ENCODE measurements around the gene MND1. TPM values are rescaled to one million over a fixed set of nuclear protein-coding genes. Genes with fewer than 3 reads are reported as not detected.

The MND1 gene, protein sequence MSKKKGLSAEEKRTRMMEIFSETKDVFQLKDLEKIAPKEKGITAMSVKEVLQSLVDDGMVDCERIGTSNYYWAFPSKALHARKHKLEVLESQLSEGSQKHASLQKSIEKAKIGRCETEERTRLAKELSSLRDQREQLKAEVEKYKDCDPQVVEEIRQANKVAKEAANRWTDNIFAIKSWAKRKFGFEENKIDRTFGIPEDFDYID
- total RNA-seq = 1.7 TPM

DNA sequence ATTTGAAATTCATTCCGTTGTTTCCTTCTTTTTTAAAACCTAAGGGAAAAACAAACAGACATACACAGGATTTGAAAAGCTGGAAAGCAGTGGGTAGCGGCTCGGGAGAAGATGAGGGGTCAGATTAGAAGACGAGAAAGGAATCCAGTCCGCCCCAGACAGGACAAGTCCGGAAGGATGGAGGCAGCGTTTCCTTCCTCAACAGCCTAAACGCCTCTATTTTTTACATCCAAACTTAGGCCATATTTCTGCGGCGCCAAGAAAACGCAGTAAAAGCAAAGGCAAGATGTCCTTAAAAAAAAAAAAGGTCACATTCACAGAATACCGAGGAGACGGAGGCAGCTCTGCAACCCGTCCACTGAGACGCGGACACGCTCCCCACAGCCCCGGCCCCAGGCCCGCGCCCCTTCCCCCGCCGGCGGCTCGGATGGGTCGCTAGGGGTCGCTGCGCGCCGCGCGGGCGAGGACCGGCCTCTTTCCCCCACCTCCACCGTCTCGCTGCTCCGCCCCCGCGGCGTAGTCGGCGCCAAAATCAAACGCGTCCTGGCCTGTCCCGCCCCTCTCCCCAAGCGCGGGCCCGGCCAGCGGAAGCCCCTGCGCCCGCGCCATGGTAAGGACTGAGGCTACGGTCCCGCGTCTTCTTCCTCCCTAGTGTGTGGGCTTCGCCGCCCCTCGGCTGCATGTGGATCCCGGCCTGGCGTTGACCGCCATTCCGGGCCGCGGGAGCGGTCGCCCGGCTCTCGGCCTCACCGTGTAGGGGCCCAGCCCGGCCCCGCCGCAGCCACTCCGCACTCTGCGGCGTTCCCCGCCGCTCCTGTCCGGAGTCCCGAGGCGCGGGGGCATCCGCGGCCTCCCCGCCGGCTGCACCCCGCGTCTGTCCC, at the start of gene MND1:
Gene MND1, plus strand, starts transcription at position 558 of the 881 bp plus-strand sequence. Its CDS starts 50 bp downstream, at position 608.
- DNase-seq (ENCODE audit: low spot score) = peak; percentile 81

DNA sequence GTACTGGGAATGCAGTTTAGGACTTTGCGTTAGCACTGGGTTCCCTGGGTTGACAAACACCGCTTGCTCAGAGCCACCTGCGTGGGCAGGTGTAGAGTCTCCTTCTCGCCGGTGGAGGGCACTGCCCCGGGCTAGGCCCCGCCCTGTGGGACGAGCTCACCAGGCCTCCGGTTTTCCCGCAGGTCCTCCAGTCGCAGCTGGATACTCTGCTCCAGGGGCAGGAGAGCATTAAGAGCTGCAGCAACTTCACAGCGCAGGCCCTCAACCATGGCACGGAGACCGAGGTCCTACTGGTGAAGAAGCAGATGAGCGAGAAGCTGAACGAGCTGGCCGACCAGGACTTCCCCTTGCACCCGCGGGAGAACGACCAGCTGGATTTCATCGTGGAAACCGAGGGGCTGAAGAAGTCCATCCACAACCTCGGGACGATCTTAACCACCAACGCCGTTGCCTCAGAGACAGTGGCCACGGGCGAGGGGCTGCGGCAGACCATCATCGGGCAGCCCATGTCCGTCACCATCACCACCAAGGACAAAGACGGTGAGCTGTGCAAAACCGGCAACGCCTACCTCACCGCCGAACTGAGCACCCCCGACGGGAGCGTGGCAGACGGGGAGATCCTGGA, 49.2 kb upstream of the MND1 start:
- no peak for DNase-seq (ENCODE audit: low spot score)

DNA sequence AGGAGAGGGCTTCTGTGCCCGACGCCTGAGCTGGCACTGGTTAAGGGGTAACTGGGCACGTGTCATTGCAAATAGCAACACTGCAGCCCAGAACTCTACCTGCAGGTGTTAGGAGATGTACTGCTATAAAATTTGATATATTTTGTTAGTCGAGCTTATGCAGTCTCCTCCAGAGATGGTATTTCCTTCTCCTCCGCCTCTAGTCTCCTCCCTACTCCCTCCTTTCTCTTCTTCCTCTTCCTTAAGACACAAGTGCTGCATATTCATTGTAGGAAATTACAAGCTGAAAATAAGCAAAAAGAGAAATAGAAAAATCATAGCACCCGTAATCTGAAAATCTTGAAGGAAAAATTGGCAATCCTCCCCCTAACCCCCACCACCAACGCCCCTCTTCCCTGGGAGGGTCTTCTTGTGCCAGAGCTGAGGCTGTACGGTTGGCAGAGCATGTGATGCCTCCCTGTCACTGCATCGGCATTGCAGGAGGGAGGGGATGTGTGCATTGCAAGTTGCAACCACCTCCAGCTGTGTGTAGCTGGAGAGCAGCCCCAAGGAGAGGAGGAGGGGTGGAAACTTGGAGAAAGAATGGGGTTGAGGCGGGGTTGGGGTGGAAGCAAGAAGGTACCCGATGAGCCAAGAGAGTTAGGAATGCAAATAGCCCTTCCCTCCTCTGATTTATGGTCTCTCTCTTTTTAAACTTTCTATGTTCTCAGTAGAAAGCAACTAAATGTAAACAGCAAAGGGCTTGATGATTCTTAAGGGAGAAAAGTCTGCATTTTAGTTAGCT, 48.3 kb upstream of the MND1 start:
- no peak for DNase-seq (ENCODE audit: low spot score)

DNA sequence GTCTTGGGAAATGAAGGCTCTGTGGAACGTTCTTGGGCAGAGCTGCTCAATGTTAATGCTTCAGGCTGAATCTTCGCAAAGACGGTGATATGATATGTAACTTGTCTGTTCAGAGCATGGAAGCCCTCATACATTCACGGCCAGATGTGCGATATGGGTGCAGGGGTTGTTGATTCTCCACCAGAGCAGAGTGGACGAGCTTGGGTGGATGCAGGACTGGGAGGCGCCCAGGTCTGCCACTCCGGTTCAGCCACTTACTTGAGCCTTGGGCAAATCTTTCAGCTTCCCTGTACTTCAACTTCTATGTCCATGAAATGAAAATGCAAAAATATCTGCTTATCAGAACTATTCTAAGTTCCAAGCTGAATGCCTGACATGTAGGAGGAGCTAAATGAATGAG, 47.4 kb upstream of the MND1 start:
- no peak for DNase-seq (ENCODE audit: low spot score)

DNA sequence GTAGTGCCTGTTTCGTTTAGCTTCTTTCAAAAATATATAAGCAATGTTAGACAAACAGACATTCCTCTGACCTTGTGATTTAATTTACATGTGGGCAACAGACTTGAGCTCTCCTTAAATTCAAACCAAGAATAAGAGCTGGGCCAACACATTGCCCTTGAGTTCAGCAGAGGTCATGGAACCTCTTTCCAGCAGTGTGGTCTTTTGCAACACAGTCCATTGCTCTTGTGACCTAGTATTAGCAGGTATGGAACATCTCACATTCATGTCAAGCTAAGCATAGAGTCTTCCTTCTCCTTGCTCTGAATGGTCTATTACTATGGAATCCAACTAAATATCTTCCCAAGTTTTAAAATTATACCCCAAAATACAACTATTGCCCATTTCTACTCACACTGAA, 33.7 kb upstream of the MND1 start:
- DNase-seq (ENCODE audit: low spot score) = no peak

DNA sequence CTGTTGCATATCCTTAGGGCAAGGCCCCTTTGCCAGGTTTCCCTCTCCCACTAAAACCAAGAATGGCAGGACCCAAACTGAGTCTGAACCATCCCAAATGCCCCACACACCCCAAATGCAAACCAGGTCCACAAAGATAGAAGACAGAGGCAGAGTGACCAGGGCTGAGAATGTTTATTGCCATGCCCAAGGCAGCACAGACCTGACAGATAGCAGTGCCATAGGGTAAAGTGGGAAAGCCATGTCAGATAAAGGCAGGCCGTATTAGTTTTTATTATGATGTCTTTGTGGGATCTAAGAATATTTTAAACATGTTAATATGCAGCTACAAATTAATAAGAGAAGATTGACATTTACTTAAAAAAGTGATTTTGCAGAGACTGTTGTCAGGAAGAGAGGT, 29.6 kb upstream of the MND1 start:
- DNase-seq (ENCODE audit: low spot score) = no peak

DNA sequence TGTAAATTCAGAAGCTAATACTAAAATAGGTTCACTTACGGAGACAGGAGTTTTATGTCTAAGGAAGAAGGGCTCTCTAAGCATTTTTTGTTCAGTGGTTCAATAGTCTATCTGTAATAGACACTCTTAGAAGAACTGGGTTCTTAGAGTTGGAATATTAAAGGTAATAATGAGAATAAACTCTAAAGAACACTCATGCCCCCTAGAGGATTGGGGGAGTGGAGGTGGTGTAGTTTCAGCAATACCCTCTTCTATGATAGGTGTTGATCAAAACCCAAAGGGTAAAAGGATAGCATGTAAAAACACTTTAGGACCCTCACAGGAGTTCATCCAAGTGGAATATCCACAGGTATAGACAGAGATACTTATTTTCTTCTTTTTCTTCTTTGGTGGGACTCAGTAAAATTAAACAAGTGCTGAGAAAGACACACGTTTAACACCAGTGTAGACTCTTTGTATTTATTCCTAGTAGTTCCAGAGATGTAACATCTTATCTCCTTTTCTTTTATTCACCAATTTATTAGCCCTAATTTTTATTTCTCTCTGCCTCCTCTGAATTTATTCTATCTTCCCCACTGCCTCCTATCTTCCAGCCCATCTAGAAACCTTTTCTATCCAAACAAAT, 25.7 kb upstream of the MND1 start:
- DNase-seq (ENCODE audit: low spot score) = no peak

DNA sequence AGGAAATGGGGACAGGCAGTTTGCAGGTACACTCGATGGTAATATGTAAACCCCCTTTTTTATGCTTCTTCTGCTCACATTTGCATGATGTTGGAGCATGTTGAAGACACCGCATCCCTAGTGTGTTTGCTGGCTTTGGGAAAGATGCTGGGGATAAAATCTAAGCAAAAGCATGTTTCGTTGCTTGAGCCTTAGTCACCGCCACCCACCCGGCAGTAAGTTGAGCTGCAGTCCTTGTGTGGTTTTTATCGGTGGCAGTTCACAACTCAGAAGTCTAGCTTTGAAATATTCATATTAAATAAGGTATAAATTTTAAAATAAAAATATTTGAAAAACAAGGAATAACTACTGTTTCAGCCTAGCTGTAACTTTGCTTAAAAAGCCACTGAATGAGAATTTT, 21.7 kb upstream of the MND1 start:
- DNase-seq (ENCODE audit: low spot score) = no peak

DNA sequence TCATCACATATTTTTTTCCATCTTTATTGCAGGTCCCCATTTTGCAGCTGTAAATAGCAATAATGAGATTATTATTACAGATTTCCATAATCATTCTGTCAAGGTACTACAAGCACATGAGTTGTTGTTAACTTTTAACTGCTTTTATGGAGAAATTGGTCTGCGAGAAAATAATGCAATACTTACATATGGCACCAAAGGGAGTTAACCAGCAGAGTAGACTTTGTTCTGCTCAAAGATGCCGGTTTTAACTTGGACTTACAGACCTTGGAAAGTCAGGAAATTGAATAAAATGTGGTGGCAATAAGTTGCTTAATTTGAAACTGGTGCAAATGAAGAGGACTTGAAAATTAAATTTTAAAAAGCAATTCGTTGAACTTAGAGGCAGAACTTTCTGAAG, 20.4 kb upstream of the MND1 start:
- DNase-seq (ENCODE audit: low spot score) = no peak

DNA sequence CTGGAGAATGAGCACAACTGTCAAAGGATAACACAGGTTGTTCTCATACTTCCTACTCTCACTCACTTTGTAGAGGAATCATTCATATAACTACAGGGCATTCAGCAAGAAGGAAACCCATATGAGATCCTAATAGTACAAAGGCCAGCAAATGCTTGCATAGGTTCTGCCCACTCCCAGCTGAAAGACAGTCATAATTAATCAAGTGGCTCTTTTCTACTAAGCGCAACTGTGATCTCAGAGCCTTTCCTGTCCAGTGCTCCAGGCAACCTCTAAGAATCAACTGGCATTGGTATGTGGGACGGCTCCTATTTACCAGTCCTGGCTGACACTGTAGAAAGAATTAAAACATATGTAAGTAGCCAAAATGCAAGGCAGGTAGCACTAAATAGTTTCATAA, 18.9 kb upstream of the MND1 start:
- no peak for DNase-seq (ENCODE audit: low spot score)

DNA sequence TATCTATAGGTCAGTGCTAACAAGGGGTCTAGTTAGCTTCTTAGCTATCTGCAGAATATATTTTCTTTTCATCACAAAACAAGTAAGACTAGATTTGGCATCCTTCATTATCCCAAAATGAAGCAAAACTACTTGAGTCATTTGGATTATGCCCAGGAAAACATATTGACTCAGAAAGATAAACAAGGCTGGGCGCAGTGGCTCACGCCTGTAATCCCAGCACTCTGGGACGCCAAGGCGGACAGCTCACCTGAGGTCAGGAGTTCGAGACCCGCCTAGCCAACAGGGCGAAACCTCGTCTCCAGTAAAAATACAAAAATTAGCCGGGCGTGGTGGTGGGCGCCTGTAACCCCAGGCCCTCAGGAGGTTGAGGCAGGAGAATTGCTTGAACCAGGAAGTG, 18.0 kb upstream of the MND1 start:
- no peak for DNase-seq (ENCODE audit: low spot score)

DNA sequence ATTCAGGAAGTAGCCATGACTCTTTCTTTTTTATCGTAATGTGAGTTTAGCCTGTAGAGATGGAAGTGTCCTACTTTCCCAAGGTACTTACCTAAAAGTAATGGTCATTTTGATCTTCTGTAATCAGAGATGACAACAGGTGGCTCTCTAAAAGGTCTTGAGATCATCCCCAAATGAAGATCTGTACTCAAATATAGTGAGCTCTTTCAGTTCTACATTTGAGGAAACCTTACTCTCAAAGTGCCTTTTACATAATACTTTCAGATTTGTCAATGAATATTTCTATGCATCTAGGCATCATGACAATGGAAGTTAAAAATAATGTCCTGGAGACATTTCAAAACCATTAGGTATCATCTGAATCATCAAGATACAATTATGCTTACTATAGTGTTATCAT, 17.2 kb upstream of the MND1 start:
- no peak for DNase-seq (ENCODE audit: low spot score)

DNA sequence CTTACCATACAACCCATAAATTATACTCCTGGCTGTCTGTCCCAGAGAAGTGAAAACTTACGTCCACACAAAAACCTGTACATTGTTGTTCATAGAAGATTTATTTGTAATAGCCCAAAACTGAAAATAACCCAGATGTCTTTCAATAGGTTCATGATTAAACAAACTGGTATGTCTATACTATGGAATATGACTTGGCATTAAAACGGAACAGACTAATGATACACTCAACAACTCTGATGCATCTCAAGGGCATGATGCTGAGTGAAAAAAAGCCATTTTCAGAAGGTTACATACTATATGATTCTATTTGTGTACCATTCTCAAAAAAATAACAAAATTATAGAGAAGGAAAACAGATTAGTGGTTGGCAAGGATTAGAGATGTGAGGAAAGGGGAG, 11.6 kb upstream of the MND1 start:
- no peak for DNase-seq (ENCODE audit: low spot score)

DNA sequence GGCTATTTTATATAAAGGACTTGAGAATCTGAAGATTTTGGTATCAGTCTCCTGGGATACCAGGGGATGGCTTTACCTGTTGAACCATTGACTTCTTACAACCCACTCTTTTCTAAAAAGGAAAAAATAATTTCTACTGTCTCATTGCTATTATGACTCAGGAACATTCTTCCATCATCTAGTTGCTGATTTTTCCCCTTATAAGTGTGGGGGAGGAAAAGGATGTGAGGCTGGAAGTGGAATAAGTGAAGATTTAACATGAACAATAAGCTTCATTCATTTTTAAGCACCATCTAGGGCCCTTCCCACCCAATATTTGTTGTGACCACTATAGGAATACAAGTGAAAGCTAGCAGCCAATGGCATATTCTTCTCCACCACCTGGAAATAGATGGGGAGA, 10.6 kb upstream of the MND1 start:
- no peak for DNase-seq (ENCODE audit: low spot score)

DNA sequence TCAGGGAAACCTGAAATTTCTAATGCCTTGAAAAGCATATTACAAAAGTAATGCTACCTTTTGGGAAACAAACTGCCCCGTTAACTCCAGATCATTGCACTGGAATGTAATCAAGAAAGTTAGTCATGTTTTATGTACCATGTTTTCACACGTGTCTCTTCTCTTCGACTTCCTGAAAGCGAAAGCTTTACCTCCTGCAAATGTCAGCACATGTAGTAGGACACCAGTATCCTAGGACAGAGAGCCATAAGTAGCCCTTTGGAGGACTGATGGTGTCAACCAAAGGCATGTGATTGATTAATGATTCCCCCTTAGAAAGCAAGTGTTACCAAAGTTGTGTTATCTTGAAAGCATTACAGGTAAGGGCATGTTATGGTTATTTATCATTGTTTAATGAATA, 8.8 kb upstream of the MND1 start:
- DNase-seq (ENCODE audit: low spot score) = no peak

DNA sequence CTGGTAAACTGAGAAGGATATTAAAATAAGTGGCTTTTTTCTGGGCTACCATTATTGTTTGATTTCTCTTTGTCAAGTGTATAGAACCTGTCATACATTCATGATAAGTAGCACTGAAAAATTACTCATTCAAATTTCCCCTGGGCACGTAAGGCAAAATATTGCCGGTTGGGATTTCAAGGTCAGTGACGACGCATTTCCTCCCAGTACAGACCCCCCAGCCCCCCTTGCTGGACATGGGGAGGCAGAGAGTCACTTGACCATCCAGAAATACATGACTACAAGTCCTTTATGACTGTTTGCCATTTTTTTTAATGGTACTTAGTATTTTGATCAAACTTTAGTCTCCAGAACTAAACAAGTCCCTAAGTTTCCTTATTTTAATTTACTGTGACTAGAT, 6.8 kb upstream of the MND1 start:
- DNase-seq (ENCODE audit: low spot score) = no peak

DNA sequence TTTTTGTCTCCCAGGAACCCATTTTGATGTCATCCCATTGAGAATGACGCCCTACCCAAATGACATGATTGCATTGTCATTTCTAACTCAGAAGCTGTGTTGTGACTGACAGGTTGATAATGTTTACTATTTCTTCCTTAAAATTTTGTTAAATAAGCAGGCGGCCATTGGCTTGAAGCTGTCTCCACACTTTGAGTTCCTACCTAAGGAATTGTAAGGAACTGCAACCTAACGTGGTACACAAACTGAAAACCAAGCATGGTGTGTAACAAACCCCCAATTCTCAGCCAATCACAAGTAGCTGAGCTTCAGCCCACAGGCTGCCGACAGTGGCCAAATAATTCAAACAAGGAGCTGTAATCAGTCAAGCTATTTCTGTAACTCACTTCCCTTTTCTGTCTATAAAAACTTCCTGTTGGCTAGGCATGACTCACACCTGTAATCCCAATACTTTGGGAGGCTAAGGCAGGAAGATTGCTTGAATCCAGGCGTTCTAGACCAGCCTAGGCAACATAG, 2.9 kb upstream of the MND1 start:
- DNase-seq (ENCODE audit: low spot score) = no peak

DNA sequence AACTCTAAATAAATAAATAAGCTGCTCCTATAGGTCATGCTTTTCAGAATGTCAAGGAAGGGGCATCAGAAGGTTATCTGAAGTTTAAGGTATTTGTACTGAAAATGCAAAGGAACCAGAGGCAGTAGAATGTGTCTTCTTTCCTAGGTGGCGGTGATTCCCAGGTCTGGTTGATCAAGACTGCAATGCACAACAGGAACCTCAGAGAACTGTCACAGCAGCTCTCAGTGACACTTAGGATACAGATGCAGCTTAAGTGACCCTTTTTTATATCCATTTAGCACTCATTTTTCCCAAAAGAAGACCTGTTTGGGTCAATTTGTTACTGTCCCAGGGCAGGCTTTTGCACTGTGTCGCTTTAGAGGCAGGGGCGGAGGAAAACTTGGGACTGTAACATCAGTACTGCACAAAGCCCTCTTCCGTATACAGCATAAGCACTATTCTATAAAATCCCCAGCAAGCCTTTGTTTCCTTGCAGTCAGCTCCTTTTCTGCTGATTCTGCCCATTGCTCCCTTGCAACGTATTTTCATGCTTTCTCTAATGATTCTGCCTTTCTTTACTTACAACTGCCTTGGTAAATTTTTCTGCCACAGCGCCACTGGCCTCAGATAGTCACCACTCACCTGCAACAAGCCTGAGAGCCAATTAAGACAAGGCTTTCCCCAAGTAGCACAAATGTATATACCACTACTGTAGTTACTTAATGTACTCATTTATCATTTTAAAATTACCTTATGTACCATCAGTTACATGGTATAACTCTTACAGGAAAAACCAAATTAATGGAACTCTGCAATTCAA, 1.5 kb upstream of the MND1 start:
- no peak for DNase-seq (ENCODE audit: low spot score)

DNA sequence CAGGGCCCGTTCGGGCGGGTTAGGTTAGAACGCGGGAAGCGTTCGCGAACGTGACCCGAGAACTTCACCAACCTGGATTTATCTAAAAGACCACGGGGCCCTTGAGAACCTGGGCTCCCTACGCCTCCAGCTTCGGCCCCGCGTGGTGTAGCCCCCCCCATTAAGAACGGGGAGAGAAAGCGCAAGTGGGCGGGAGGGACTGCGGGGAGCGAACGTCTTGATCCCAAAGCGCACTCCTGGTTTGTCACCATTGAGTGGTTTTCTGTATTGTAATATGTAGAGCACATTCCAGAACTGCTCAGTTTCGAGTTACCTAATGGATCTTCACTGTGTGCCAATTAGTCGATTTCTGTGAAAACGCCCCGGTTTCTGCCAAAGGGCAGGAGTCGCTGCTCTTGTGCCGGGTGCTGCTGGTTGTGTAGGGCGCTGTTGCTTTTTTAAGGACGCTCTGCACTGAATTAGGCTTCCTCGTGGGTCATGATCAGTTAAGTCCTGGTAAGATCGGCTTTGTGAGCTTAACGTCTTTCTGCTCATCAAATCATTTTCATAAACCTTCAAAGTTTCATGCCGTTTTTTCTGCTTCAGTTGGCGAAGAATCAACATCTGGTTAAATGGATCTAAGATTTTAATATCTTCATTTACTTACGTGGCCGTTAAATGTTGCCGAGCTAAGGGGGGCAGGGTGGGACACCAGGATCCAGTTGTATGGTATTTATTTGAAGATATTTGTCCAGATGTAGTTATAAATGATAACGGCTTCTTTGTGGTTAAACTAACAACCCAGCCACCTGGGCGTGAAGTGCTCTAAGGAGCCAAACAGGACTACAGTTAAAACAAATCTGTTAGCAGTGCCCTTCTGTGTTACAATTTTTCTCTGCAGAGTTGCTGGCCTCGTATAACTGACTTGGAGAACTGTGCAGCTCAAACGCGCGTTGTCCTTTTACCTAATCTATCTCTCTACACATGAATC, 809 bp downstream of the MND1 start:
- no peak for DNase-seq (ENCODE audit: low spot score)

DNA sequence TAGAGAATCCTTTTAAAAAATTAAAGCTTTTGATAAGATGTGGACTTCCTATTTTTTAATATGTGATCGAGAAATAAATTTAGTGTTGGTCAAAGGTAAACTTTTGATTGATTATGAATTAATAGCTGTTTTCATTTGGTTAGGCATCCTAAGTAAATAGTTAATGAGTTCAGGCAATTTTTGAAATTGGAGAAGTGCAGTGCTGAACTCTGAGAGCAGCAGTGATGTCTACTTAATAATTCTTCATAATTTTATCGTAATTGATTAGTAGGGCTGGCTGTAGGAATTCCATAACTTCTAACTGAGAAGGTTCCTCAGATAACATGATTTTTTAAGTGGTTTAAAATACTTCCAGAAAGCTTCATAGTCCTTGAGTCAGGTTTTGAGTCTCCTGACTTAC, 1.5 kb downstream of the MND1 start:
- no peak for DNase-seq (ENCODE audit: low spot score)

All from mucosa of gallbladder (tissue), 1 donor.